A673 (cell line): ENCODE results near the gene UPF3B. TPM values are rescaled to one million over a fixed set of nuclear protein-coding genes. Genes with fewer than 3 reads are reported as not detected.
A peak's percentile ranks its signal among the peaks of the same experiment; 100 is the strongest.
"Not testable (repeated sequence)": the region's sequence is repeated elsewhere in the genome, so short reads cannot be mapped to it uniquely, and the experiment has no call there.

ENCODE experiments used
- BruUV-seq: library from RNA; stranded (reverse); fragments of 400-500 nt; replicated peaks from 2 replicates; lab custom pipeline; 2021; lab: Mats Ljungman, UMichigan
- CTCF ChIA-PET: fragments of 300-600 bp; sonication (Branson Sonifier 250); formaldehyde crosslinking; loops from one replicate; lab custom pipeline; 2022; ENCODE audit warnings: antibody characterized with exemption; lab: Charles Lee
- POLR2A ChIA-PET: fragments of 300-600 bp; sonication (Branson Sonifier 250); formaldehyde crosslinking; loops from one replicate; lab custom pipeline; 2022; ENCODE audit warnings: antibody characterized with exemption; ENCODE audit not compliant: low non-redundant PET; lab: Charles Lee
- DNase-seq: peaks from one replicate; pipeline ENCODE4 v3.0.0-alpha.2; 2015; ENCODE audit warnings: low spot score
- H3K27ac ChIP-seq: fragments of 200-600 bp; sonication (generic); 2 replicates; pipeline ENCODE4 v1.5.1; 2016; ENCODE audit warnings: mixed run types, low read depth, mild to moderate bottlenecking, mixed read lengths, antibody characterized with exemption, low read length; ENCODE audit not compliant: poor library complexity, severe bottlenecking
- H3K27me3 ChIP-seq: fragments of 200-600 bp; sonication (generic); replicated peaks from 2 replicates; pipeline ENCODE4 v1.6.1; 2017; ENCODE audit warnings: mixed run types, low read depth, mild to moderate bottlenecking, mixed read lengths, antibody characterized with exemption, low read length; ENCODE audit not compliant: insufficient read depth, poor library complexity
- H3K36me3 ChIP-seq: fragments of 200-600 bp; sonication (generic); 2 replicates; pipeline ENCODE4 v1.6.1; 2016; ENCODE audit warnings: mixed run types, mild to moderate bottlenecking, mixed read lengths, antibody characterized with exemption, low read length; ENCODE audit not compliant: insufficient read depth, poor library complexity, severe bottlenecking
- H3K4me1 ChIP-seq: fragments of 200-600 bp; sonication (generic); 2 replicates; pipeline ENCODE4 v1.6.1; 2017; ENCODE audit warnings: mixed run types, mild to moderate bottlenecking, mixed read lengths, antibody characterized with exemption, low read length; ENCODE audit not compliant: insufficient read depth, poor library complexity, severe bottlenecking
- H3K4me3 ChIP-seq: fragments of 200-600 bp; sonication (generic); 2 replicates; pipeline ENCODE4 v1.5.1; 2016; ENCODE audit warnings: low read depth, mixed run types, mild to moderate bottlenecking, mixed read lengths, low read length; ENCODE audit not compliant: poor library complexity, severe bottlenecking
- H3K9me3 ChIP-seq: fragments of 200-600 bp; sonication (generic); 2 replicates; pipeline ENCODE4 v1.6.1; 2016; ENCODE audit warnings: mixed run types, low read depth, mild to moderate bottlenecking, mixed read lengths, antibody characterized with exemption, low read length; ENCODE audit not compliant: poor library complexity, severe bottlenecking
- EZH2 ChIP-seq: fragments of 200-600 bp; sonication (generic); IDR thresholded peaks from 2 replicates; pipeline ENCODE4 v1.6.1; 2017; ENCODE audit warnings: borderline replicate concordance, low read depth, mild to moderate bottlenecking, mixed read lengths, antibody characterized with exemption, low read length; ENCODE audit not compliant: poor library complexity, severe bottlenecking
- intact Hi-C: fragments of 100-400 bp; cut with micrococcal nuclease; formaldehyde crosslinking; loops from one replicate; pipeline ENCODE4 v1.10.0; 2022; ENCODE audit not compliant: unreplicated experiment
- total RNA-seq: library from RNA; stranded (reverse); gene quantifications from 2 replicates; pipeline ENCODE4 v1.2.3, GENCODE V29; 2021
- TF ChIP-seq, protein P1 (sequence below): fragments of 300-800, 200-600 bp; sonication (generic); conservative IDR thresholded peaks from 2 replicates; pipeline ENCODE4 v1.5.1; 2017; ENCODE audit warnings: low read depth, mild to moderate bottlenecking, antibody characterized with exemption, low read length, moderate library complexity, mixed read lengths

The UPF3B gene
- total RNA-seq, 1 experiment from 2014 or later = 23.4 TPM

GRCh38 chrX:119895843-119896326, 43.1 kb upstream of the UPF3B start, which contains the start of gene AKAP14:
Gene AKAP14, plus strand, starts transcription at chrX:119895893. Its CDS starts 7,331 bp downstream, at chrX:119903224.
- no peak for DNase-seq
- no peak within 1 kb of the TSS for H3K4me3 ChIP-seq
- no peak within 1 kb of the TSS for H3K27ac ChIP-seq
- intact Hi-C loops = no loop called here
- H3K4me1 ChIP-seq = no peaks in the 10 kb centered on the region
- no peak for TF ChIP-seq EZH2
- TF ChIP-seq, protein P1, sequence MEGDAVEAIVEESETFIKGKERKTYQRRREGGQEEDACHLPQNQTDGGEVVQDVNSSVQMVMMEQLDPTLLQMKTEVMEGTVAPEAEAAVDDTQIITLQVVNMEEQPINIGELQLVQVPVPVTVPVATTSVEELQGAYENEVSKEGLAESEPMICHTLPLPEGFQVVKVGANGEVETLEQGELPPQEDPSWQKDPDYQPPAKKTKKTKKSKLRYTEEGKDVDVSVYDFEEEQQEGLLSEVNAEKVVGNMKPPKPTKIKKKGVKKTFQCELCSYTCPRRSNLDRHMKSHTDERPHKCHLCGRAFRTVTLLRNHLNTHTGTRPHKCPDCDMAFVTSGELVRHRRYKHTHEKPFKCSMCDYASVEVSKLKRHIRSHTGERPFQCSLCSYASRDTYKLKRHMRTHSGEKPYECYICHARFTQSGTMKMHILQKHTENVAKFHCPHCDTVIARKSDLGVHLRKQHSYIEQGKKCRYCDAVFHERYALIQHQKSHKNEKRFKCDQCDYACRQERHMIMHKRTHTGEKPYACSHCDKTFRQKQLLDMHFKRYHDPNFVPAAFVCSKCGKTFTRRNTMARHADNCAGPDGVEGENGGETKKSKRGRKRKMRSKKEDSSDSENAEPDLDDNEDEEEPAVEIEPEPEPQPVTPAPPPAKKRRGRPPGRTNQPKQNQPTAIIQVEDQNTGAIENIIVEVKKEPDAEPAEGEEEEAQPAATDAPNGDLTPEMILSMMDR = no peak
- ChIA-PET POLR2A (no interaction called here), CTCF (no interaction called here)
- BruUV-seq = no TSS peak
- H3K36me3 ChIP-seq = no peaks in the 10 kb centered on the region
- H3K27me3 ChIP-seq = no peaks in the 10 kb centered on the region
- no peaks in the 10 kb centered on the region for H3K9me3 ChIP-seq

DNA sequence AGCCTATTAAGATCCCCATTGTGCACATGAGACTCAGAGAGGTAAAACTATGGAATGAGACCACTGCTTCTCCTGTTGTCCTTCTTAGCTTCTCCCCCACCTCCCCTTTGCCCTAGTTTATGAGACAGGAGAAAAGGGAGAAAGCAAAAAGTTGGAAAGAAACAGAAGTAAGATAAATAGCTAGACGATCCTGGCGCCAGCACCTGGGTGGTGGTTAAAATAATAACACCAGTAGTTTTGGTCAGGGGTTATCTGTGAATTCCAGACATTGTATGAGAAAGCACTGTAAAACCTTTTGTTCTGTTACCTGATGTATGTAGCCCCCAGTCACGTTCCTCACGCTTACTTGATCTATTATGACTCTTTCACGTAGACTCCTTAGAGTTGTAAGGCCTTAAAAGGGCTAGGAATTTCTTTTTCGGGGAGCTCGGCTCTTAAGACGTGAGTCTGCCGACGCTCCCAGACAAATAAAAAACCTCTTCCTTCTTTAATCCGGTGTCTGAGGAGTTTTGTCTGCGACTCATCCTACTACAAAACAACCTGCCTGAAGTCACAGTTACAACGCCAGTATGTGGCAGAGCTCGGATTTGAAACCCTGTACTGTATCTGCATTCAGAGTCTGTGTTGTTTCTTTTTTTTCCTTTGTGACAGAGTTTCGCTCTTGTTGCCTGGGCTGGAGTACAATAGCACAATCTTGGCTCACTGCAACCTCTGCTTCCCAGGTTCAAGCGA, 39.4 kb upstream of the UPF3B start:
- CTCF ChIA-PET, H3K27me3 ChIP-seq, H3K9me3 ChIP-seq, H3K4me1 ChIP-seq, POLR2A ChIA-PET, DNase-seq, H3K27ac ChIP-seq, H3K36me3 ChIP-seq, BruUV-seq, H3K4me3 ChIP-seq, intact Hi-C loops: not testable (repeated sequence)

- H3K4me3 ChIP-seq, H3K4me1 ChIP-seq, intact Hi-C loops, H3K36me3 ChIP-seq, H3K27me3 ChIP-seq, H3K9me3 ChIP-seq, POLR2A ChIA-PET, BruUV-seq, DNase-seq, H3K27ac ChIP-seq, CTCF ChIA-PET: not testable (repeated sequence)
Measured at GRCh38 chrX:119890626-119891025, 37.9 kb upstream of the UPF3B start.

- TF ChIP-seq, protein P1 = peak; percentile 64
- no peak for TF ChIP-seq EZH2
Measured at GRCh38 chrX:119887721-119888425, 35.1 kb upstream of the UPF3B start.

More at GRCh38 chrX:119887721-119888425, 35.1 kb upstream of the UPF3B start:
- Histone ChIP-seq H3K36me3 (no peaks in the 10 kb centered on the region), H3K9me3 (no peaks in the 10 kb centered on the region), H3K27me3 (no peaks in the 10 kb centered on the region), H3K27ac (no peak overlapping the region), H3K4me3 (peak overlapping the region; percentile 45), H3K4me1 (no peaks in the 10 kb centered on the region)
- no TSS peak for BruUV-seq
- DNase-seq = peak; percentile 79
- ChIA-PET CTCF (interaction anchor here (0.5 to 1.0 kb wide), 5 partner anchors 9 to 530 kb away, joined by 3 to 8 read pairs (median 4); no protein-coding TSS in a partner anchor), POLR2A (no interaction called here)
- intact Hi-C loops = no loop called here
